Tongue (tissue), 3 donors: Measurements from ENCODE around the gene CLASRP. TPM values are rescaled to one million over a fixed set of nuclear protein-coding genes. Genes with fewer than 3 reads are reported as not detected.
"Not testable (repeated sequence)": the region's sequence is repeated elsewhere in the genome, so short reads cannot be mapped to it uniquely, and the experiment has no call there.

ENCODE experiments used
- DNase-seq: peaks from one replicate; pipeline ENCODE4 v3.0.0-alpha.2; 2015
- small RNA-seq: library from RNA; depleted of rRNA; stranded (forward); fragments of <200 nt; gene quantifications from one replicate; pipeline ENCODE3, GENCODE V24; 2014; ENCODE audit warnings: low replicate concordance
- total RNA-seq: library from RNA; depleted of rRNA; stranded (reverse); fragments of >200 nt; gene quantifications from one replicate; pipeline ENCODE4 v1.2.3, GENCODE V29; 2014

Gene CLASRP
- total RNA-seq, 1 donor from 2014 or later, result 24.7 TPM

DNA sequence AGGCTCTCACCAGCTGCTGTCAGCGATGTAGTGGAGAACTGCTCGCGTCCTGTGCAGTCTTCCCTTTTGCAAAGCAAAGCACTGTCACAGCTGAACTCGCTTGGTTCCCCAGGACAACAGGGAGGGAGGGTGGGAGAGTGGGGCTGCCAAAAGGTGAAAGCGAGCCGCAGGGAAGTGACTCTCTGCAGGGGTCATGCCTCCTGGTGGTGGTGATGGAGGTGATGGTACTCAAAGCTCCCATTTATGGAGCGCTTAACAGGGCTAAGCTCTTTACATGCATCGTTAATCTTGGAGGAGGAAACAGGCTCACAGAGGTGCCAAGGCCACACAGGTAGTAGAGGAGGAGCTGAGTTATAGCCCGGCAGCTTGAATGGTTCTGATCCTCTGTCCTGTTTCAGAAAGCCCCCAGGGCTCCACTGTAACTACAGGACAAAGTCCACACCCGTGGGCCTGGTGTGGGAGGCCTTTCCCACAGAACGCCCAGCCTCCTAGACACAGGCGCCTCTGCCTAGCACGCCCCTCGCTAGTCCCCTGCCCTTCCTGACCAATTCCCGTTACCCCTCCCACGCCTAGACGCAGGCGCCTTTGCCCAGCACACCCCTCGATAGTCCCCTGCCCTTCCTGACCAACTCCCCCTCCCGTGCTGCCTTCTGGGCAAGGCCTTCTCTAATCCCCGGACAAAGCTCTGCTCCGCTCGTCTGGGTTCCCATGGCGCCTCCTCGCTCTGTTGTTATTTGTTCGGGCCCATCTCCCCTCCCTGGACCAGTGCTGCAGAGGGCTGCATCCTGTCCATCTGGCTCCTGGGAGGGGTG is 64.9 kb downstream of the CLASRP start:
- peak; percentile 39 for DNase-seq

GRCh38 chr19:45104658-45105349 is 66.0 kb downstream of the CLASRP start:
- no peak for DNase-seq

DNA sequence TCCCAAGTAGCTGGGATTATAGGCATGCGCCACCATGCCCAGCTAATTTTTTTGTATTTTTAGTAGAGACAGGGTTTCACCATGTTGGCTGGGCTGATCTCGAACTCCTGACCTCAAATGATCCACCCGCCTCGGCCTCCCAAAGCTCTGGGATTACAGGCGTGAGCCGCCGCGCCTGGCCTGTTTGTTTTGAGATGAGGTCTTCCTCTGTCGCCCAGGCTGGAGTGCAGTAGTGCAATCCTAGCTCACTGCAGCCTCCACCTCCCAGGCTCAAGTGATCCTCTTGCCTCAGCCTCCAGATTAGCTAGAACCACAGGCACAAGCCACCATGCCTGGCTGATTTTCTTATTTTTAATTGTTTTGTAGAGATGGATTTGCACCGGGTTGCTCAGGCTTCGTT is 67.5 kb downstream of the CLASRP start:
- not testable (repeated sequence) for DNase-seq

DNA sequence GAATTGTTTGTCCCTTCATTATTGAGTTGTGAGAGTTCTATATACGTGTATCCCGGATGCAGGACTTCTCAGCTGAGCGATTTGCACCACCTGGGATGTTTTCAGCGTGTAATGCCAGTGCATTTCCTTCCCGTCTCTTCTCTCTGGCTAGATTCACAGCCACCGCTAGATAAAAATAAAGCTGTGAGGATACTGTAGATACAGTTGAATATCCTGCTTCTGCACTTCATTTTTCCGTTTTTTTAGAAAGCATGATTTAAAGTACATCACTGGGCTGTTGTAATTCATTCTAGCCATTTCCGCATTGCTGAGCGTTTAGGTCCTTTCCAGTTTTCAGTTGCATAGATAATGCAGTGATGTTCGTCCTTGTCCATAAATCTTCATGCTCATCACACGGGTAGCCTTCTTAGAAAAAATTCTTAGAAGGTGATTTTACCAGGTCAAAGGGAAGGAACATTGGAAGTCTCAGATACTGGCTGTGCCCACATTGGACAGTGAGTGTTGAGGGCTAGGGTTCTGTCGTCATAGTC is 68.8 kb downstream of the CLASRP start:
- DNase-seq, result no peak

DNA sequence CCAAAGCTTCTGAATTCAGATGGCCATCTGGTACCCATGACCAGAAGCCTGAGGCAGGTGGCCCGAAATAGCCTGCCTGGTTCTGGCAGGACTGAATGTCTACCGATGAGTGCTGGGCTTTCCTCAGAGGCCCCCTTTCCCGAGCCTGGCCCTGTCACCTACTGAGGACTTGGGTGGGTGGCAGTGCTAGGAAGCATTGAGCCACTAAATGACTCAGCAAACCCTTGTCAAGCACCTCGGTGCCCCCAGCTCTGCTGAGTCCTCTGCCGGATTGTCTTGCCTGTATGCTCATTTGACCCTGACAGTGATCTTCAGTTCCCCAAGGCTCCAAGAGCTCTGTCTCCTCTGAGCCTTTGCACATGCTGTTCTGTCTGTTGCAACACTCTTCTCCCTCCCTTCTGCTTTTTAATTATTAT is 72.0 kb downstream of the CLASRP start:
- no peak for DNase-seq

DNA sequence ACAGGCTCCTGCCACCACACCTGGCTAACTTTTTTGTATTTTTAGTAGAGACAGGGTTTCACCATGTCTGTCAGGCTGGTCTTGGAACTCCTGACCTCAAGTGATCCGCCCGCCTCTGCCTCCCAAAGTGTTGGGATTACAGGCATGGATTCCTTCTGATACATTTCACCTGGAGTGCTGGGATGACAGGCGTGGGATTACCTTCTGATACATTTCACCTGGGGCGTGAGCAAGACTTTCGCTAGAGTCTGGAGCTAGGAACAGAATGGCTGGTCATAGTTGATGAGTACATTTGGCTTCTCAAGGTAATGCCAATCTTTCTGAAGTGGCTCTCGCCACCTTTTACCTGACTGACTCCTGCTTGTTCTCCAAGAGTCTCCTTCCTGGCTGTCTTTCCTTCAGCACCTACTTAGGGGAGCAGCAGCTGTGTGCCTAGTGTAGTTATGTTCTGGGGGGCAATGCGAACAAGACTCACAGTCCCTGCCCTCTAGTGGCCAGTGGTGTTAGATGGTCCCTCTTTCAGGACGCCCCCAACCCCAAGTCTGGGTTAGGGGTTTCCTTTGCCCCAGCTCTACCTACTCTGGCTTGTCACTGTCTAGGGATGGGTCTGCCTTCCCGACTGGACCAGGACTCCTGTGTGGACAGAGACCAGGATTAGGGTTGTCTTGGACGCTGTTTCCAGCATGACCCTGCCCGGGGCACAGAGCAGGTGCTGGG is 73.4 kb downstream of the CLASRP start:
- no peak for DNase-seq

DNA sequence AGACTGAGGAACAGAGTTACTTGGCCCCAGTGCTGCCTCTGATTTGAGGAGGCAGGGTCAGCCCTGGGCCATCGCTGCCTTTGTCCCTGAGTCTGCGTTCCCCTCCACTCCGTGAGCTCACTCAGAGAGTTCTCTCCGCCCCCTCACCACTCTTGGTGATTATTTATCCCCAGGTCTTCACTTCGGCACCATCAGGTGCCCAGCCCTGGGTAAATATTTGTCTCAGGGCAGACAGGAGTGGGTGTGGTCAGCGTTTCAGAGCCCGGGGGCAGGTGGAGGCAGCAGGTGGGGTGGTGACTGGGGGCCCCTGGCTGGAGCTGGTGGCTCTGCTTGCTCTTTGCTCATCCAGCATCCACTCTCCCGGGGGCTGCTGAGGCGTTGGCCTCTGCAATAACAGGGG is 74.8 kb downstream of the CLASRP start:
- DNase-seq, result no peak

DNA sequence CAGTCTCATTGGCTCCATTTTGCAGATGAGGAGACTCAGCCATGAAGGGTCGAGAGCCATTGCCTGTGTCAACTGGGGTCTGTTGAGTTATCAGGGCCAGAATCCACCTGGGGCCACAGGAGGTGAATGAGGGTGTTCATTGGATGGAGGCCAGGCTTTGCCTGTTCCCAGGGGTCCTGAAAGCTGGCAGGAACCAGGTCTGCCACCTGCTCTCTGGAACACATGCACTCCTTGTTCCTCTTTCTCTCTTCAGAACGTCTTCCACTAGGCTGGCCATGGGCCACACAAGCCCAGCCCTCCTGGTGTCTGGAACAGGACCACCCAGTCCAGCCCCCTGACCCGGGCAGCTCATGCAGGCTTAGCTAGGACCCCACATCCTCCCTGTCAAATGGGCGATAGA is 75.3 kb downstream of the CLASRP start:
- no peak for DNase-seq

- DNase-seq, result peak; percentile 85
Observed at GRCh38 chr19:45115809-45116615, 77.2 kb downstream of the CLASRP start.

GRCh38 chr19:45117167-45117594 is 78.3 kb downstream of the CLASRP start:
- DNase-seq, result peak; percentile 66

GRCh38 chr19:45117671-45118070 is 78.8 kb downstream of the CLASRP start:
- DNase-seq, result no peak

DNA sequence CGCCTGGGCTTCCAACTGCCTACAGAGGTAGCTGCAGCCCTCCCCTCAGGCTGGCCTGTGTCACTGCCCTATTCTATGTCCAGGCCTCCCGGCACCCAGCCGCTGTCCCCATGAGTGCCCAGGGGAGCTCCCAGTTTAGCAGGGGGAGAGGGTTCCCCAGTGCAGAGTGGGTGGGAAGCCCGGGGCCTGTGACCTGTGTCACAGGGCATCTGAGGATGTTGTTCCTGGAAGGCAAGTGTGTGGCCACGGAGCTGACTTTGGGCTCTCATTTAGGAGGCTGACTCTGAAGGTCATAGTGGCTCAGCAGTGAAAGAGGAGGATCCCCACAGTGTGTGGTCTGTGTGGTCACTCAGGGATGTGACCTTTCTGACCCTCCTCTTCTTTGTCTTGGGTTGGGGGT is 79.3 kb downstream of the CLASRP start:
- no peak for DNase-seq

DNA sequence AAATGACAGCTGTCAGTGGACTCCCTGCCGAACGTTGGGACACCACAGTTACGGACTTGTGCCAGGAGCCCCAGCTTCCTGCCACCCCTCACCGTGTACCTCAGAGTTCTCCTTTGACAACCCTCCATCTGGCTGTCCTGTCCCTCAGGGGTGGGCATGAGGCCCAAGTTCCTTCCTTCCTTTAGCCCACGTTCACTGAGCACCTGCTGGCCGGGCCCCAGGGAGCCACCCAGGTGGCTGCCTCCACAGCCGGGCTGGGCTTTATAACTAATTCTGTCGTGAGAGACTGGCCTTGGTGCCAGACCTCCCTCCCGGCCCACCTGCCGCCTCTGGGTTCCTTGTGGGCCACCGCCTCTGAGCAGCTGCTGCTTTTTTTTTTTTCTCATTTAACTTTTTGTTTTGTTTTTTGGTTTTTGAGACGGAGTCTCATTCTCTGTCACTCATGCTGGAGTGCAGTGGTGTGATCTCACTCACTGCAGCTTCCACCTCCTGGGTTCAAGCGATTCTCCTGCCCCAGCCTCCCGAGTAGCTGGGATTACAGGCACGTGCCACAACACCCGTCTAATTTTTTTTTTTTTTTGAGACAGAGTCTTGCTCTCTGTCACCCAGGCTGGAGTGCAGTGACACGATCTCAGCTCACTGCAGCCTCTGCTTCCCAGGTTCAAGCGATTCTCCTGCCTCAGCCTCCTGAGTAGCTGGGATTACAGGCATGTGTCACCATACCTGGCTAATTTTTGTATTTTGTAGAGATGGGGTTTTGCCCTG is 79.9 kb downstream of the CLASRP start:
- peak; percentile 62 for DNase-seq

- DNase-seq, result no peak
Observed at GRCh38 chr19:45119582-45119981, 80.7 kb downstream of the CLASRP start.

Small RNA genes within 50 kb of the gene (small RNA-seq; reads per million reads assigned to genes)
- gene RNU6-611P, result not detected

Other genes starting within 250 kb of the CLASRP start
- gene BCAM, start 229.9 kb upstream of the CLASRP start, total RNA-seq, result 188 TPM
- gene NECTIN2, start 192.7 kb upstream of the CLASRP start, total RNA-seq, result 42.0 TPM
- gene TOMM40, start 147.8 kb upstream of the CLASRP start, total RNA-seq, result 44.1 TPM
- gene APOE, start 133.2 kb upstream of the CLASRP start, total RNA-seq, result 59.9 TPM
- gene APOC1, start 124.4 kb upstream of the CLASRP start, total RNA-seq, result 11.6 TPM
- gene APOC4, start 96.8 kb upstream of the CLASRP start, total RNA-seq, result not detected
- gene APOC2, start 93.0 kb upstream of the CLASRP start, total RNA-seq, result not detected
- 38.3 TPM for gene CLPTM1, start 83.7 kb upstream of the CLASRP start, total RNA-seq
- gene RELB, start 37.6 kb upstream of the CLASRP start, total RNA-seq, result 9.5 TPM
- gene ZNF296, start 37.4 kb downstream of the CLASRP start, total RNA-seq, result not detected
- 12.5 TPM for gene GEMIN7, start 40.2 kb downstream of the CLASRP start, total RNA-seq
- gene PPP1R37, start 54.1 kb downstream of the CLASRP start, total RNA-seq, result 27.7 TPM
- gene NKPD1, start 121.9 kb downstream of the CLASRP start, total RNA-seq, result 1.2 TPM
- 8.1 TPM for gene TRAPPC6A, start 139.2 kb downstream of the CLASRP start, total RNA-seq
- 10.4 TPM for gene BLOC1S3, start 139.7 kb downstream of the CLASRP start, total RNA-seq
- gene EXOC3L2, start 206.4 kb downstream of the CLASRP start, total RNA-seq, result 4.0 TPM
- 16.0 TPM for gene MARK4, start 212.2 kb downstream of the CLASRP start, total RNA-seq